ENCODE data around the gene PLEKHA6.

Gene PLEKHA6

DNA sequence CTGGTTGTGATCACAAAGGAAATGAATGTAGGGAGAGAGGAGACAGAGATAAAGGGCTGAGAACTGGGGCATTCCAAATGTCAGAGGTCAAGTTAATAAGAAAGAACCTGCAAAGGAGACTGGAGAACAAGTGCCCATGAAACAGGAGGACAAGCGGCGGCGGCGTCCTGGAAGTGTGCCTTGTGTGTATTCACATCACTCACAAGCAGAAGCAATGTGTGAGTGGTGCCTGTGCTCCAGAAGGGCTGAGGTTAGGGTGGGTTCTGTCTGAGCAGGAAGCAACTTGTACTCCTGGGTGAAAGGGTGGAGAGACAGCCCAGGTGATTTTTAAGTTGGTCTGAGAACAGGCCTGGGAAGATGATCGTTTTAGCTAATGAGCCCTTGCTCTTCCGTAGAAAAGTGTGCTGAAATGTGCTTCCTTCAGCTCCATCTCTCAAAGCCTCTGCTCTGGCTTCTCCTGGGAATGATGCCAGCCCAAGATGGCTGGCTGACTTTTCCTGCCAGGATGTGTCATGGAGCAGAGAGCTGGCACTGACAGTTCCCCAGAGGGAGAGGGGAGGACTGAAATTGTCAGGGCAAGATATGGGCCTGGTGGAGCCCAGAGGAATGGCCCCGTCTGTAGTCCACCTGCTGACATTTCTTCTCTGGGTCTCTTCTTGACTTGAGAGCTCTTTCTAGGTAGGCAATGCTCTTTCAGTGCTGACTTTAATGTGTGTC lies 25.1 kb upstream of the PLEKHA6 start:
- no peak overlapping the region for H3K4me2 ChIP-seq
- no peaks in the 10 kb centered on the region for H3K79me2 ChIP-seq (ENCODE audit: insufficient read depth, low read depth)
- no peak overlapping the region for H2AFZ ChIP-seq (ENCODE audit: low read depth)
- no peak overlapping the region for H3K4me3 ChIP-seq (IDR thresholded peaks at IDR 0.05; ENCODE audit: insufficient read depth, low read depth, low read length)
- H3K27me3 ChIP-seq (ENCODE audit: insufficient read depth, low read depth): no peaks in the 10 kb centered on the region; the same call in 1 of the 2 replicates
- no peak for TF ChIP-seq CTCF (conservative IDR thresholded peaks at IDR 0.05; ENCODE audit: low read depth, low read length)
- H3K4me1 ChIP-seq (ENCODE audit: low read depth, poor library complexity, severe bottlenecking): no peaks in the 10 kb centered on the region
- no peak overlapping the region for H3K27ac ChIP-seq
- no peak overlapping the region for H3K9ac ChIP-seq
- H3K36me3 ChIP-seq (ENCODE audit: insufficient read depth): no peaks in the 10 kb centered on the region
- no peaks in the 10 kb centered on the region for H4K20me1 ChIP-seq (ENCODE audit: insufficient read depth)

DNA sequence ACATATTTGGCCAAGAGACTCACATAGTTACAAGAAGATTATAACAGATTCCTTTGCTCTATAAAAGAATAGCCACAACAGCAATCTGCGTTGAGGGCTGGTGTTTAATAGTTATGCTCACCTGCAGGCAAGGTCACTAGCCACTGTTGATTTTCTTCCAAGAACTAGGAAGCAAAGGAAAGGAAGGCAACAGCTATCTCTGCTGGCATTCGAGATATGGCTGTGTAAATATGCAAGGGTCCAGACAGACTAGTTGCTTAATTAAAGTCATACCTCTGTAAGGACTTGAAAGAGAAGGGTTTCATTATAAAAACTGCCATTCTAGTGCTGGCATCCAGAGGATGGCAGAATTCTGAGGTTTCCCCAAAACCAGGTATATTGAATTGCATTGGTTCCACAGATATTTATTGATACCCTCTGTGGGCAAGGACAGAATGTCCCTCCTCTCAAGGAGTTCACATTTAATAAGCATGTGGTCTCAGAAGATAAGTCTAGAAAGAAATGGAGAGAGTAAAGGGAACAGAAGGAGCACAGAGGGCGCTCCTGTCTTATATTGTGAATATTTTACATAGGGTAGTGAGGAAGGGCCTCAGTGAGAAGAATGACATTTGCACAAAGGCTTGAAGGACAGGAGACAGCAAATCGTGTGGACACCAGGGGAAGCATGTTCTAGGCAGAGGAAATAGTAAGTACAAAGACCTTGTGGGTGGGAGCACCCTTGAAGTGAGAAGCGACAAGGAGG lies 23.6 kb upstream of the PLEKHA6 start:
- Histone ChIP-seq H3K36me3 (ENCODE audit: insufficient read depth) (no peaks in the 10 kb centered on the region), H2AFZ (ENCODE audit: low read depth) (no peak overlapping the region), H3K4me1 (ENCODE audit: low read depth, poor library complexity, severe bottlenecking) (no peaks in the 10 kb centered on the region), H3K79me2 (ENCODE audit: insufficient read depth, low read depth) (no peaks in the 10 kb centered on the region), H3K4me3 (IDR thresholded peaks at IDR 0.05; ENCODE audit: insufficient read depth, low read depth, low read length) (no peak overlapping the region), H4K20me1 (ENCODE audit: insufficient read depth) (no peaks in the 10 kb centered on the region), H3K9ac (no peak overlapping the region), H3K27me3 (ENCODE audit: insufficient read depth, low read depth) (no peaks in the 10 kb centered on the region; the same call in 1 of the 2 replicates), H3K27ac (no peak overlapping the region), H3K4me2 (no peak overlapping the region)
- TF ChIP-seq CTCF (conservative IDR thresholded peaks at IDR 0.05; ENCODE audit: low read depth, low read length): no peak

DNA sequence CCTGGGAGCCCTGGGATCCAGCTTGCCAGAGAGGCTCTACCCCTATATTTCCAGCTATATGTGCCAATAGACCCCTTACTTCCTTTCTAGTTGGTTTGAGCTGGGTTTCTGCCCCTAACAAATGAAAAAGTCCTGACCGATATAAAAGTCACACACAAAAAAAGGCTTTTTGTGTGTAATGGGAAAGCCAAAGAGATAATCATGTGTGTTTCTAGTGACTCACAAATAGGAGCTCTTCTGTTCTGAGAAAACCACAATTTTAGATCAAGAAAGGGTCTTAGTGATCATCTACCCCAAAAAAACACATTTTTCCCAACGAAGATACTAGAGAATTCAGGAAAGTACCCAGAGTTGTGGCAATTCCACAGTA lies 23.0 kb upstream of the PLEKHA6 start:
- H3K27ac ChIP-seq: no peak overlapping the region
- no peaks in the 10 kb centered on the region for H3K36me3 ChIP-seq (ENCODE audit: insufficient read depth)
- H3K4me2 ChIP-seq: no peak overlapping the region
- no peaks in the 10 kb centered on the region for H4K20me1 ChIP-seq (ENCODE audit: insufficient read depth)
- no peaks in the 10 kb centered on the region for H3K4me1 ChIP-seq (ENCODE audit: low read depth, poor library complexity, severe bottlenecking)
- no peak overlapping the region for H2AFZ ChIP-seq (ENCODE audit: low read depth)
- no peak for TF ChIP-seq CTCF (conservative IDR thresholded peaks at IDR 0.05; ENCODE audit: low read depth, low read length)
- H3K79me2 ChIP-seq (ENCODE audit: insufficient read depth, low read depth): no peaks in the 10 kb centered on the region
- no peak overlapping the region for H3K4me3 ChIP-seq (IDR thresholded peaks at IDR 0.05; ENCODE audit: insufficient read depth, low read depth, low read length)
- H3K9ac ChIP-seq: no peak overlapping the region
- H3K27me3 ChIP-seq (ENCODE audit: insufficient read depth, low read depth): no peaks in the 10 kb centered on the region; the same call in 1 of the 2 replicates

DNA sequence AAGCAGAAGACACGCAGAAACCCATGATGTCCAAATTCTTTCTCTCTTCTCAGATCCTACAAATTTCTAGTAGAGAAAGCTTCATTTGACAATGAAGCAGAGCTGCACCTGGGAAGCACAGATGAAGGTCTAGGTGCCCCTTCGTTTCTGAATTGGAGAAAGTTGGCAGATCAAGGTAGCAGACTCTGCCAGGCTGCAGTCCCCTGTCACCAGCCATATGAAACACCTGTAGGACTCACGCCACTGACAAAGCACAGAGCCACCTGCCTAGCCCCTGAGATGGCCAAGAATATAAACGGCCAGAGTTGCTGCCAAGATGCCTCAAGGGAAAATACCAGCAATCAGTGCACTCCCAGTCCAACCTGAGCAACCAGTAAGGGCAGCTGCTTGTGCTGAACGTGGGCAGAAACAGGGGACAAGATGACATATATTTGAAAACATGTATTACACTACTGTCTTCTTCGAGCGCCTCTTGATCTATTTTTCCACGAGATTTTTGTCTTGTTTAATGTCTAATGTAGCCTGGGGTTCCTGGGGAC lies 20.6 kb upstream of the PLEKHA6 start:
- Histone ChIP-seq H2AFZ (ENCODE audit: low read depth) (no peak overlapping the region), H3K27ac (no peak overlapping the region), H3K4me2 (no peak overlapping the region)

More for the DNA sequence above, 20.6 kb upstream of the PLEKHA6 start:
- Histone ChIP-seq H3K36me3 (ENCODE audit: insufficient read depth) (no peaks in the 10 kb centered on the region), H3K4me3 (IDR thresholded peaks at IDR 0.05; ENCODE audit: insufficient read depth, low read depth, low read length) (no peak overlapping the region), H4K20me1 (ENCODE audit: insufficient read depth) (no peaks in the 10 kb centered on the region), H3K79me2 (ENCODE audit: insufficient read depth, low read depth) (no peaks in the 10 kb centered on the region), H3K9ac (no peak overlapping the region), H3K4me1 (ENCODE audit: low read depth, poor library complexity, severe bottlenecking) (no peaks in the 10 kb centered on the region), H3K27me3 (ENCODE audit: insufficient read depth, low read depth) (peaks cover 7% of the 10 kb centered on the region; the same call in 1 of the 2 replicates)
- no peak for TF ChIP-seq CTCF (conservative IDR thresholded peaks at IDR 0.05; ENCODE audit: low read depth, low read length)

Data from KMS-11 (cell line).